Right renal pelvis (tissue), 4 donors: ENCODE data around the gene ZNF331. TPM values are rescaled to one million over a fixed set of nuclear protein-coding genes. Genes with fewer than 3 reads are reported as not detected.

Experiments
- DNase-seq, 4 donors: peaks; one replicate each; pipeline ENCODE4 v3.0.0-alpha.2; 2013; ENCODE audit warnings: low read depth in 4 of 4, low spot score in 3 of 4, missing footprints in 1 of 4
- polyA plus RNA-seq, 4 donors: library from polyadenylated mRNA; unstranded; fragments of 120-200 nt; gene quantifications; one replicate each; pipeline ENCODE4 v1.2.1, GENCODE V29; 2013; ENCODE audit not compliant: insufficient read length in 4 of 4

The ZNF331 gene
- polyA plus RNA-seq, 4 donors: 14.6 to 23.2 (median 16.4) TPM

- no peak for DNase-seq
Measured at GRCh38 chr19:53555352-53555751, 17.4 kb downstream of the ZNF331 start.

GRCh38 chr19:53571339-53571738 is 33.4 kb downstream of the ZNF331 start:
- DNase-seq: no peak

GRCh38 chr19:53576941-53577653 is 39.2 kb downstream of the ZNF331 start:
- DNase-seq: no peak

- no peak for DNase-seq
Measured at GRCh38 chr19:53577968-53578367, 40.0 kb downstream of the ZNF331 start.

- no peak for DNase-seq
Measured at GRCh38 chr19:53579518-53579917, 41.6 kb downstream of the ZNF331 start.

- DNase-seq: no peak
Measured at GRCh38 chr19:53580871-53581835, 43.2 kb downstream of the ZNF331 start.

- DNase-seq: no peak
Measured at GRCh38 chr19:53581871-53582279, 43.9 kb downstream of the ZNF331 start.

GRCh38 chr19:53583181-53583580 is 45.2 kb downstream of the ZNF331 start:
- DNase-seq: no peak

- no peak for DNase-seq
Measured at GRCh38 chr19:53586277-53586691, 48.3 kb downstream of the ZNF331 start.

- no peak for DNase-seq
Measured at GRCh38 chr19:53594811-53595509, 57.0 kb downstream of the ZNF331 start.

GRCh38 chr19:53595510-53595867 is 57.5 kb downstream of the ZNF331 start:
- no peak for DNase-seq

GRCh38 chr19:53596056-53596455 is 58.1 kb downstream of the ZNF331 start:
- no peak for DNase-seq

GRCh38 chr19:53597023-53597422 is 59.1 kb downstream of the ZNF331 start:
- DNase-seq: no peak

GRCh38 chr19:53598361-53598760 is 60.4 kb downstream of the ZNF331 start:
- DNase-seq: no peak

GRCh38 chr19:53600217-53600616 is 62.3 kb downstream of the ZNF331 start:
- DNase-seq: no peak

GRCh38 chr19:53606031-53606430 is 68.1 kb downstream of the ZNF331 start:
- DNase-seq: no peak

- no peak for DNase-seq
Measured at GRCh38 chr19:53608381-53608780, 70.4 kb downstream of the ZNF331 start.

- DNase-seq: no peak
Measured at GRCh38 chr19:53612762-53613526, 75.0 kb downstream of the ZNF331 start.

- no peak for DNase-seq
Measured at GRCh38 chr19:53621885-53622740, 84.2 kb downstream of the ZNF331 start.
